ENCODE results near the gene FARP1. TPM values are rescaled to one million over a fixed set of nuclear protein-coding genes. Genes with fewer than 3 reads are reported as not detected.

FARP1 gene
- total RNA-seq, 1 donor from 2014 or later, result 128 TPM

GRCh38 chr13:98162935-98163334, 20.0 kb downstream of the FARP1 start:
- peaks cover 7% of the 10 kb centered on the region for H3K36me3 Mint-ChIP-seq (ENCODE audit: low read depth, unreplicated experiment)
- DNase-seq (ENCODE audit: low read depth) (no peak), FAIRE-seq (no peak)
- H3K27ac ChIP-seq (ENCODE audit: low read depth, low read length), result no peak overlapping the region
- H3K27me3 ChIP-seq (ENCODE audit: insufficient read depth, low read length), result no peaks in the 10 kb centered on the region
- no peaks in the 10 kb centered on the region for H3K27me3 Mint-ChIP-seq (ENCODE audit: low read depth, unreplicated experiment)
- peaks cover 87% of the 10 kb centered on the region for H3K79me2 ChIP-seq (ENCODE audit: insufficient read depth, low read length)
- no peak overlapping the region for H3K4me2 ChIP-seq (ENCODE audit: low read length)
- H3K9ac ChIP-seq (ENCODE audit: low read length), result no peak overlapping the region
- H3K4me3 ChIP-seq (ENCODE audit: insufficient read depth, low read depth, low read length), result no peak overlapping the region
- no peak overlapping the region for H2AFZ ChIP-seq (ENCODE audit: low read depth, low read length)
- TF ChIP-seq EZH2 (IDR thresholded peaks at IDR 0.05; ENCODE audit: insufficient read depth, low read length), result no peak
- TF ChIP-seq, protein P1, sequence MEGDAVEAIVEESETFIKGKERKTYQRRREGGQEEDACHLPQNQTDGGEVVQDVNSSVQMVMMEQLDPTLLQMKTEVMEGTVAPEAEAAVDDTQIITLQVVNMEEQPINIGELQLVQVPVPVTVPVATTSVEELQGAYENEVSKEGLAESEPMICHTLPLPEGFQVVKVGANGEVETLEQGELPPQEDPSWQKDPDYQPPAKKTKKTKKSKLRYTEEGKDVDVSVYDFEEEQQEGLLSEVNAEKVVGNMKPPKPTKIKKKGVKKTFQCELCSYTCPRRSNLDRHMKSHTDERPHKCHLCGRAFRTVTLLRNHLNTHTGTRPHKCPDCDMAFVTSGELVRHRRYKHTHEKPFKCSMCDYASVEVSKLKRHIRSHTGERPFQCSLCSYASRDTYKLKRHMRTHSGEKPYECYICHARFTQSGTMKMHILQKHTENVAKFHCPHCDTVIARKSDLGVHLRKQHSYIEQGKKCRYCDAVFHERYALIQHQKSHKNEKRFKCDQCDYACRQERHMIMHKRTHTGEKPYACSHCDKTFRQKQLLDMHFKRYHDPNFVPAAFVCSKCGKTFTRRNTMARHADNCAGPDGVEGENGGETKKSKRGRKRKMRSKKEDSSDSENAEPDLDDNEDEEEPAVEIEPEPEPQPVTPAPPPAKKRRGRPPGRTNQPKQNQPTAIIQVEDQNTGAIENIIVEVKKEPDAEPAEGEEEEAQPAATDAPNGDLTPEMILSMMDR (IDR thresholded peaks at IDR 0.05; ENCODE audit: insufficient read depth, low read depth, low read length), result no peak
- H4K20me1 ChIP-seq (ENCODE audit: insufficient read depth, low read length), result peaks cover 54% of the 10 kb centered on the region
- H3K4me1 ChIP-seq (ENCODE audit: insufficient read depth, low read length), result no peaks in the 10 kb centered on the region
- no peaks in the 10 kb centered on the region for H3K9me3 Mint-ChIP-seq (ENCODE audit: unreplicated experiment)
- no peaks in the 10 kb centered on the region for H3K36me3 ChIP-seq (ENCODE audit: insufficient read depth, low read length)
- H3K4me1 Mint-ChIP-seq (ENCODE audit: low read depth, unreplicated experiment), result peaks cover 8% of the 10 kb centered on the region
- H3K27ac Mint-ChIP-seq (ENCODE audit: unreplicated experiment), result no peak overlapping the region
- H3K4me3 Mint-ChIP-seq (ENCODE audit: unreplicated experiment), result no peak overlapping the region
- no peaks in the 10 kb centered on the region for H3K9me3 ChIP-seq (ENCODE audit: insufficient read depth, low read depth, low read length)

DNA sequence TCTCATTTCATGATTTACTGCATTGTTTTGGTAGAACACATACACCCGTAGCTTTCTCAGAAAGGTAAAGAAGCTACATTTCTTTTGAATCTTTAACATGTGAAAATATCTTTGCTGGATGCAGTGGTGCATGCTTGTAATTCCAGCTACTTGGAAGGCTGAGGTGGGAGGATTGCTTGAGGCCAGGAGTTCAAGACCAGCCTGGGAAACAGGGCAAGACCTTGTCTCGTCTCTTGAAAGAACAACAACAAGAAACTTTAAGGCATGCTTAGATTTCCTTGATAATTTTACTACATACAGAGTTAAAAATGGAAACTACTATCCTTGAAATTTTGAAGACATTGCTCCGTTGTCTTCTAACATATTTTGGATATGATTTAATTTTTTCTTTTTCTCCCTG, 26.4 kb downstream of the FARP1 start:
- H3K79me2 ChIP-seq (ENCODE audit: insufficient read depth, low read length), result peaks cover 71% of the 10 kb centered on the region
- no peaks in the 10 kb centered on the region for H3K27me3 ChIP-seq (ENCODE audit: insufficient read depth, low read length)
- no peak for TF ChIP-seq EZH2 (IDR thresholded peaks at IDR 0.05; ENCODE audit: insufficient read depth, low read length)
- TF ChIP-seq, protein P1 (IDR thresholded peaks at IDR 0.05; ENCODE audit: insufficient read depth, low read depth, low read length), result no peak
- H3K27ac ChIP-seq (ENCODE audit: low read depth, low read length), result no peak overlapping the region
- DNase-seq (ENCODE audit: low read depth) (no peak), FAIRE-seq (no peak)
- no peaks in the 10 kb centered on the region for H3K9me3 ChIP-seq (ENCODE audit: insufficient read depth, low read depth, low read length)
- no peak overlapping the region for H3K4me3 Mint-ChIP-seq (ENCODE audit: unreplicated experiment)
- peaks cover 32% of the 10 kb centered on the region for H3K4me1 ChIP-seq (ENCODE audit: insufficient read depth, low read length)
- peaks cover 48% of the 10 kb centered on the region for H3K4me1 Mint-ChIP-seq (ENCODE audit: low read depth, unreplicated experiment)
- no peak overlapping the region for H3K4me2 ChIP-seq (ENCODE audit: low read length)
- no peak overlapping the region for H2AFZ ChIP-seq (ENCODE audit: low read depth, low read length)
- peaks cover 1% of the 10 kb centered on the region for H3K9me3 Mint-ChIP-seq (ENCODE audit: unreplicated experiment)
- H4K20me1 ChIP-seq (ENCODE audit: insufficient read depth, low read length), result peaks cover 13% of the 10 kb centered on the region
- H3K27ac Mint-ChIP-seq (ENCODE audit: unreplicated experiment), result peak overlapping the region; percentile 24
- no peaks in the 10 kb centered on the region for H3K36me3 ChIP-seq (ENCODE audit: insufficient read depth, low read length)
- H3K27me3 Mint-ChIP-seq (ENCODE audit: low read depth, unreplicated experiment), result no peaks in the 10 kb centered on the region
- no peak overlapping the region for H3K4me3 ChIP-seq (ENCODE audit: insufficient read depth, low read depth, low read length)
- H3K9ac ChIP-seq (ENCODE audit: low read length), result no peak overlapping the region
- H3K36me3 Mint-ChIP-seq (ENCODE audit: low read depth, unreplicated experiment), result peaks cover 3% of the 10 kb centered on the region

DNA sequence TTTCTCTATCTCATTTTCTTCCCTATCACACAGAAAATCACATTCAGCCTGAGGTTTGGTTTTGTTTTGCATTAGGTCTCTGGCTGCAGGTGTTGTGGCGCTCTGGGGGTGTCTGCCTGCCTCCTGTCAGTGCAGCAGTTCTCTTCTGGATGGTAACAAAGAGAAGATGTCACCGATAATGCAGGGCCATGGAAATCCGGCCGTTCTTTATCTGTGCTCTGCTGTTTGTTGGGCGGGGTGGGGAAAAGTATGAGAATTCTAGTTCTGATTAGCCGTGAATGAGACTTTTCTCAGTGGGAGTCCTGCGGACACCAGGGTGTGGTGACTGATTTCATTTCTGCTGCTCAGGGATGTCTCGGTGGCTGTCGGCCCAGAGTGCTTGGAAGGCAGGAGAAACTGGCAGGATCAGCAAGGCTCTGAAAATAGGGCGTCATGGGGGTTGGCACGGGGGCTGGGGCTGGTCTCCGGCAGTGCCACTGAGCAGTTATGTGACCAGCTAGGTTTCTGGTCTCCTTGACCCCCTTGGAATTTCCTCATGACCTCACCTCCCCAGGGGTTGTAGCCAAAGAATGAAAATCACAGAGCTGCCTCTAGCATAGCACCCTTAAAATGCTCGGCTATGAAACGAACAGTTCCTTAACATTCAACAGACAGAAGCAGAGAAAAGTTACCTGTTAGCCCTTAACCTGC, 29.2 kb downstream of the FARP1 start:
- TF ChIP-seq EZH2 (IDR thresholded peaks at IDR 0.05; ENCODE audit: insufficient read depth, low read length), result no peak
- TF ChIP-seq, protein P1 (IDR thresholded peaks at IDR 0.05; ENCODE audit: insufficient read depth, low read depth, low read length), result no peak
- H3K4me1 ChIP-seq (ENCODE audit: insufficient read depth, low read length), result peaks cover 51% of the 10 kb centered on the region
- no peaks in the 10 kb centered on the region for H3K36me3 ChIP-seq (ENCODE audit: insufficient read depth, low read length)
- no peaks in the 10 kb centered on the region for H3K27me3 Mint-ChIP-seq (ENCODE audit: low read depth, unreplicated experiment)
- H3K4me1 Mint-ChIP-seq (ENCODE audit: low read depth, unreplicated experiment), result peaks cover 67% of the 10 kb centered on the region
- H3K36me3 Mint-ChIP-seq (ENCODE audit: low read depth, unreplicated experiment), result peaks cover 3% of the 10 kb centered on the region
- peak overlapping the region; percentile 20 for H3K4me3 ChIP-seq (ENCODE audit: insufficient read depth, low read depth, low read length)
- peaks cover 1% of the 10 kb centered on the region for H3K9me3 Mint-ChIP-seq (ENCODE audit: unreplicated experiment)
- peak overlapping the region; percentile 98 for H3K27ac Mint-ChIP-seq (ENCODE audit: unreplicated experiment)
- no peaks in the 10 kb centered on the region for H3K27me3 ChIP-seq (ENCODE audit: insufficient read depth, low read length)
- FAIRE-seq (no peak), DNase-seq (ENCODE audit: low read depth) (peak; percentile 70)
- H3K9ac ChIP-seq (ENCODE audit: low read length), result peak overlapping the region; percentile 76
- peak overlapping the region; percentile 92 for H3K27ac ChIP-seq (ENCODE audit: low read depth, low read length)
- H3K4me3 Mint-ChIP-seq (ENCODE audit: unreplicated experiment), result peak overlapping the region; percentile 58
- H4K20me1 ChIP-seq (ENCODE audit: insufficient read depth, low read length), result peaks cover under 1% of the 10 kb centered on the region
- H3K9me3 ChIP-seq (ENCODE audit: insufficient read depth, low read depth, low read length), result no peaks in the 10 kb centered on the region
- H3K79me2 ChIP-seq (ENCODE audit: insufficient read depth, low read length), result peaks cover 70% of the 10 kb centered on the region
- H2AFZ ChIP-seq (ENCODE audit: low read depth, low read length), result peak overlapping the region; percentile 31
- peak overlapping the region; percentile 78 for H3K4me2 ChIP-seq (ENCODE audit: low read length)

All from astrocyte (in vitro differentiated cells and primary cell).